GM20431 (cell line): ENCODE measurements around the gene ACVR1.
"Not testable (repeated sequence)": the region's sequence is repeated elsewhere in the genome, so short reads cannot be mapped to it uniquely, and the experiment has no call there.

Experiments used
- in situ Hi-C: fragments of 300-500 bp; cut with MseI, MboI; formaldehyde crosslinking; loops from one replicate; pipeline ENCODE4 v1.15.0; 2020; ENCODE audit warnings: low sequenced_read_pairs; ENCODE audit not compliant: unreplicated experiment

ACVR1 gene

GRCh38 chr2:157835006-157835405, 41.1 kb downstream of the ACVR1 start:
- in situ Hi-C loops = no loop called here

- in situ Hi-C loops = no loop called here
These were observed 42.4 kb downstream of the ACVR1 start for GRCh38 chr2:157833721-157834120.

DNA sequence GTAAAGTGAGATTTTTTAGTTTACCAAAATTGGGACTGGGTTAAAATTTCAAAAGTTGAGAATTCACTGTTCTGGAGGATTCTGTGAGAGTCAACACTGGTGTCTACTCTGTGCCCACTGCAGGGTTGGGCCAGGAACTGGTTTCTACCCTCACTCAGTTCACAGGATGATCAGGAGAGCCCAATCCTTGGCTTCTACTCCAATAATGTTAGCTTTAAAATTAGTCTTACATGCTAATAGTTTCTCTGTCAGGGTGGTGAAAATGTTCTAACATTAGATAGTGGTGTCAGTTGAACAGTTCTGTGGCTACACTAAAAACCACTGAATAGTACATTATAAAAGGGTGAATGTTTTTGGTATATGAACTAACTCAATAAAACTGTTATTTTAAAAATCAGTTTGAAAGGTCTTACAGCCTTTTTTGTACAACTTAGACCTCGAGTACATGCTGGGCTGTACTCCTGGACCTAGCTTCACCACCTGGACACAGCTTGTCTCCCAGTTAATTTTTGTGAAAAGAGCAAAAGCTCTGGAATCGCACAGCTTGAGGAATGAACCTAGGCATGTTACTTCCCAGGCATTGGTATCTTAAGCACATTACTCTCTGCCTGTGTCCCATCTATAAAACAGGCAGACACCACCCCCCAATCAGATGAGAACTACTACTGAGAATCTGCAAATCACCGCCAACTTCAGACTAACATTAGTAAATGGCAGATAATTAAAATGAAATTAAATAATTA, 44.4 kb downstream of the ACVR1 start:
- in situ Hi-C loops = no loop called here

DNA sequence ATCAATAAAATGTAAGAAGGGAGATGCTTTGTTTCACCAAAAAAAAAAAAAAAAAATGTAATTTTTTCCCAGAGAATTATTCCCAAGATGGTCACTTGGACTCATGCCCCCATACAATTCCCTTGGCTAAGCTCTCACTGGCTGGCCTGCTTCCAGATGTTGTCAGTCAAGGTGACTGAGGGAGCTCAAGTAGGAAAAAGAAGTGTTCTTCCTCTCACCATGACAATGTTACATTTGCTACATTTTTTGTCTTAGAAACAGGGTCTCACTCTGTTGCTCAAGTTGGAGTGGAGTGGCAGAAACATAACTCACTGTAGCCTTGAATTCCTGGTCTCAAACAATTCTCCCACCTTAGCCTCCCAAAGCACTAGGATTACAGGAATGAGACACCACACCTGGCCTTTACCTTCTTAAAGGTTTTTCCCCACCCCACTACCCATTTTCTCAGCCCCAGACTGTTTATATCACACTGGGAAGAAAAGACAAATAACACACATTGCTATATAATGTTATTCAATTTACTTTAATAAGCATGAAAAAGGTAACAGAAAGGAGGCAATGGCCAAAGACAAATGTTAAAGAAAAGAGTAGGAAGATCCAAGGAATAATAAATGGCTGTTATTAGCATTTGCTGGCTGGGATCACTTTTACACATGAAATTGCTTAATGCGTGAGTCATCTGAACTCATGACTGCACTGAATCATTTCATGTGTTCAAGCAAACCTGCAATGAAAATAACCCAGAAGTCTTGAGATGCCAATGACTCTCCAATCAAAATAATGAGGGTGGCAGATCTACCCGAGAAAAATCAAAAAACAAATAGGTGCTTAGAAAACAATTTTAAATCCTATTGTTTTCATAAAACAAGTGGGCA, 45.2 kb downstream of the ACVR1 start:
- in situ Hi-C loops = no loop called here

DNA sequence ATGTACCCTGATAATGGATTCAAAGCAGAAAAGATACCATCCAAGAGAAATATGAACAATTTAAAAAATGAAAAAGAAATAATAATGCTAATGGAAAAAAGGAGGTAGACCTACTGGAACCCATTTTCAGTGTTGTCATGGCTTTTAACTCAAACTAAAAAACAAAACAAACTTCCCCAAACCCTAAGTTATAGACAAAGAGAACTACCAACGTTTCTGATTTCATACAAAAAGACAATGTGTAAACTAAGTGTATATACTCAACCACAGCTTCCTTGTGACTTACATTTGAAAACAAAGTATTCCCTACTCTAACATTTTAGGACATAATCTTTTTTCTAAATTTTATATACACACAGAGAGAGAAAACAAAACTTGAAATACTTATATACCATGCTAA, 45.9 kb downstream of the ACVR1 start:
- in situ Hi-C loops = no loop called here

GRCh38 chr2:157827377-157827776, 48.8 kb downstream of the ACVR1 start:
- in situ Hi-C loops = no loop called here

- in situ Hi-C loops = not testable (repeated sequence)
These were observed 49.5 kb downstream of the ACVR1 start for GRCh38 chr2:157826644-157827043.

- in situ Hi-C loops = no loop called here
These were observed 50.2 kb downstream of the ACVR1 start for GRCh38 chr2:157825885-157826284.

DNA sequence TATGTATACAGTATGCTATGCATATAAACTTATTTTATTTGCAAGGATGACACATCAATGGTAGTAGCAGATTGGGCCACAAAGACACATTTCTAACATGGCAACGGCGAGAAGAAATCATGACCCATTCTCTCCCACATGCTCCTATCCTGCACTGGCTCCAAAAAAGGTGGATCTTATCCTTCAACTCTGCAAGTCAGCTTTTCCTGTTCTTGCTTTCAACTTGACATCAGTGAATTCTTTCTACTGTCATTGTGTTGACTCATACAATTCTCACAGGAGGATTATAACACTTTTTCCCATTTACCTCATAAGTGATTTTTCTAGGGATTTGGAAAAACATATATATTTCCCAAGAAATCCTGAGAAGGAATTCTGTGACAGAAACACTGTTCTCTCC, 53.1 kb downstream of the ACVR1 start:
- in situ Hi-C loops = no loop called here

GRCh38 chr2:157822533-157822932, 53.6 kb downstream of the ACVR1 start:
- in situ Hi-C loops = no loop called here

DNA sequence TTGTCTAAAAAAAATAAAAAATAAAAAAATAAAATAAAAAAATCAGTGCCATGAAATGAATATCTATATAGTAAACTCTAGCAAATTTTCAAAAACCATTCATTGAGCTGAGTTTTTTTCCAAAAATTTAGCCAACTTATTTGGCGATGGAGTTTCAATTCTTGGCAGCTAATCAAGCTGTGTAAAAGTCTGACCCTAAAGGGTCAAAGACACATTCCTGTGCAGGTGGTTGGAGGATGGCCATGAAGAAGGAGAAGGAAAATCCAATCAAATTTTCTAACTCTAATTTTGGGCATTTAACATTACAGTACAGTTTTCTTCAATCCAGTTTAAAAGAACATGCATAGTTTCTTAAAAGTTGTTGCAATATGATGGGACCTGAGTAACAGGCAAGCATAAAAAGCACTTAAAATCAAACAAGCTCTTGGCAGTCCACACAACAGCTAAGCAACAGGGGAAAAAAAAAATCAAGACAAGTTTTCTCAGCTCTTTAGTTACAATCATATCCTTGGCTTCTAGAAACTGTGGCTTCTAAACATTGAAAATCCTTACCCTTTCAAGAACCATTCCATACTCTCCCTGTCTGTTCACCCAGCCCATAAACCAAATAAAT, 54.5 kb downstream of the ACVR1 start:
- in situ Hi-C loops = no loop called here

DNA sequence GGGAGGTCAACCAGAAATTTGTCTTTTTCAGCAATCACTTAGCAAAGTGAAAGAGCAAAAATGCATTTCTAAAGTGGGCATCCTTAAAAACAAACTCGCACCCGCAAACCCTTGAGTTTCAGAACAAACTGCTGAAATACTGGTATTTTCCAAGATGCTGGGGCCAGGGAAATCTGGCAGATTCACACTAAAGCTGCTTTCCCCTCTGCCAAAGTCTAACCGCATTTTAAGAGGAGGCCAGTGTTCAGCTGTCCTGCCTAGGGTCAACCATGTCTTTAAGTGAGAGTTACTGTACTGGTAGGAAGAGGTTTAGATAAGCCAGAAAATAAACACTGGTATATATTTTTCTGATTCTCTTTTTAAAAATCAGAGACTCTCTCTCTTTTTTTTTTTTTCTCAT, 55.9 kb downstream of the ACVR1 start:
- in situ Hi-C loops = no loop called here

DNA sequence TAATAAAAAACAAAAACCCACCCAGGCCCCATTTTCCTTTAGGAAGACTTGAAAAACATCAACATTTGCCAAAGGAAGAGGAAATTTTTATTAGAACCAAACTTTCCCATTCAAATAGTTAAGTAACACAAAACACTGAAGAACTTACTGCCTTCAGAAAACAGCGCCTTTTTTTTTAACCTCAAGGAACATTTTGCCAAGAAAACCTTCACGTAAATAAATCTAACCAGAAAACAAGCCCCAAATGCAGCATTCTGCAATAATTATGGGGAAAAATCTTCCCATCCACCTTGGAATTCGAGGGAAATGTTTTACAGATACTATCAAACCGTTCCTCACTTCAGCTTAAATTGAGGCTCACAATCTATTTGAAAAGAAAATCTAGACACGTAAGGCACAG, 56.4 kb downstream of the ACVR1 start:
- in situ Hi-C loops = no loop called here

DNA sequence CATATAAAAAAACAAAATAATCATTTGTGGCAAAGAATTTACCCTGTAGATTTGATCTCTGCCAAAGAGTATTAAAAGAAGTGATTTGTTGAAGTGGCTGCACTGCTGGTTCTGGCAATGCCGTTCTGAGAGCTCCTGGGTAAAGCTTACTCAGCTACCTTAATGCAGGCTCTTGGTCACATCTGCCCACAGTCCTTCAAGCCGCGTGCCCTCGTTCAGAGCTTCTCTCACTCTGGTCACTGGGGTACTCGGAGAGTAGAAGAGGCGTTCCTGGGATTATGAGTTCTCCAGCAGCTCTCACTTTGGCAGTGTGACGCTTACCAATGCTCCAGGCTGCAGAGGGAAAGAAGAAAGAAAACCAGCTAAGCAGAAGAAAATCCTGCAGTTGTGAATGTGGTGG, 57.9 kb downstream of the ACVR1 start:
- in situ Hi-C loops = no loop called here

- in situ Hi-C loops = no loop called here
These were observed 60.7 kb downstream of the ACVR1 start for GRCh38 chr2:157815421-157815820.

DNA sequence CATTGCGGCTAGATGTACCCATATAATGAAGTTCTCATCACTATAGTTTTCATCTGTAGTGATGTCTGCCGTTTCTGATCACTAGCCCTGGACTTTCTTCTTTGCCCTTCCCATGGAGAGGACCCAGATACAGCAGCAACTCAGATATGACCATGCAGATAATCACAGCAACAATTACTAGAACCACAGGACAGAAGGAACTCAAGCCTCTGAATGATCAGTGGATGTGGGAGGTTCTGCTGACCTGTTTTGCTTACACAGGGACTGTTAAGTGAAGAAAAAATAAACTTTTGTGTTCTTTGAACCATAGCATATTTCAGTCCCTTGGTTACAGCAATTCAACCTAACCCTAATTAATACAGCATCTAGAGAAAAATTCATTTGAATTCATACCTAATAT, 62.7 kb downstream of the ACVR1 start:
- in situ Hi-C loops = no loop called here

DNA sequence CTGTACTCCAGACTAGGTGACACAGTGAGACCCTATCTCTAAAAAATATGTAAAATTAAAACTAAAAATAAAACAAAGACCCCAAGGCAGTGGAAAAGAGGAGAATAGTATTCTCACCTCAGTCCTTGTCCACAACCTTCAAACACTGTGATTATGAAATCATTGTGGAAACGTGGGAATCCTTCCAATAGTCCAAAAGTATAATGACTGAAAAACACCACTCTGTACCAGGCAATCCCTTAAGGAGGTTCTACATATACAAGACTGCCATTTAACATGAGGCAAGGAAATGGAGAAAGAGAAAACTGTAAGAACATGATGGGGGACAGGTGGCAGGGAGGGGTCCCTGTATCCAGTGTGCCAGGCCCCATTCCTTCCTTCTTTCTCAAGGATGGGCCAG, 66.1 kb downstream of the ACVR1 start:
- in situ Hi-C loops = no loop called here

DNA sequence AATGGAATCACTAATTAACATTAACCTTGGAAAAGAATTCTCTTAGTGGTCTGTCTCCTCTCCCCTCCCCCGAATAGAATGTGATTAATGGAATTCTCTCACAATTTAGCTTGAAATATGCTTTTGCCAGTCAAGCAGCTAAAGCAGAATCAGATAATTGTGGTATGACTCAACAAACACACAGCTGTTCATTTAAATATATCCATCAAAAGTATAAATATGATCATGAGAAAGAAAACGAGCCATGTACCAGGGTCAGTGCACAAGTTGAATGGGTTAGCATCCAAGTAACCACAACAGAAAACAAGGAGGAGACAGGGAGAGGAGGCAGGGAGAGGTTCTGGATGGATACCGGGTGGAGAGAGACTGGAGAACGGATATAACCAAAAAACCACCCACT, 66.9 kb downstream of the ACVR1 start:
- in situ Hi-C loops = no loop called here

- in situ Hi-C loops = no loop called here
These were observed 67.7 kb downstream of the ACVR1 start for GRCh38 chr2:157808421-157808820.

GRCh38 chr2:157806426-157807077, 69.6 kb downstream of the ACVR1 start:
- in situ Hi-C loops = no loop called here

GRCh38 chr2:157805519-157805918, 70.6 kb downstream of the ACVR1 start:
- in situ Hi-C loops = no loop called here
